Measurements from ENCODE around the gene CEP131.

CEP131 gene

DNA sequence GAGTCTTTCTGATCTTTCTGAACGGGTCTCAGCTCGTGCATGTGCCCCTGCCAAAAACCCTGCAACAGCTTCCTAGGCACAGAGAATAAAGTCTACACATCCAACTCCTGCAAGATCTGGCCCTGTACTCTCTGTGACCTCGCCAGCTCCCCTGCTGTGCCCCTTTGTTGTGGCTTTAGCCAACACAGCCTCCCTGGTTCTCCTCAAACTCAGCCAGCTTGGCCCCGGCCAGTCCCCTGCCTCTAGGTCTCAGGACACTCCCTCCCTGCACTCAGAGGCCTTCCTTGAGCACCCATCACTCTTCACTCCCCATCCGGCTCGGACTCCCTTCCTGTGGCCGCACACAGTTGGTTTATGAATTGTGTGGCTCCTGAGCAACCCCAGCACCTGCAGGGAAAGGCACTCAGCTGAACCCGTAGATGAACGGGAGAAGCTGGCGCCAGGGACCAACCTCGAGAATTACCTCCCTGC, 1.4 kb downstream of the CEP131 start:
- no peak for DNase-seq

DNA sequence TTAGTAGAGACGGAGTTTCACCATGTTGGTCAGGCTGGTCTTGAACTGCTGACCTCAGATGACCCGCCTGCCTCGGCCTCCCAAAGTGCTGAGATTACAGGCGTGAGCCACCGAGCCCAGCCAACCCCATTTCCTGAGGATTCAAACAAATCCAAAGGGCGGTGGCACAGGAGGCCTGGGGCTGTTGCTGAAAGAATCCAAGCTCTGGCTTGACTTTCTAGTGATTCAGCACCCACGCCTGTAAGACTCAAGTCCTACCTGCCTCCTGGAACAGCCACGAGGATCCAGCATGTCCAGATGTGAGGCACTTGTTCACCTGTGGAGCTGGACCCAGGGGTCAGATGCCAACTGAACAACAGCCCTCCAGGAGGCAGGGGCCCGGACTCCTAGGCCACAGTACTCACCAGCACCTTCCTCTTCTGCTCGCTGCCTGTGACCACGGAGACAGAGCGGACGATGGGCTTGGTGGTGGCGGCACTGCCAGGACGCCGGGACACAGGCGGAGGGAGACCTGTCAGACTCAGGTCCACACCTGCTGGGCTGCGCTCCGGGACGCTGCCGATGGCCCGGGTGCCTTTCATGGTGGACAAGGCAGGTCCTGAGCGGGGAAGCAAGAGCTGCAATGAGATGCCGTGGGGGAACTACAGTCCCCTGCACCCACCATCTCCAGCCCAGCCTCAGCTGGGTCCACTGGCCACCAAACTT, 3.1 kb downstream of the CEP131 start:
- DNase-seq, result no peak

DNA sequence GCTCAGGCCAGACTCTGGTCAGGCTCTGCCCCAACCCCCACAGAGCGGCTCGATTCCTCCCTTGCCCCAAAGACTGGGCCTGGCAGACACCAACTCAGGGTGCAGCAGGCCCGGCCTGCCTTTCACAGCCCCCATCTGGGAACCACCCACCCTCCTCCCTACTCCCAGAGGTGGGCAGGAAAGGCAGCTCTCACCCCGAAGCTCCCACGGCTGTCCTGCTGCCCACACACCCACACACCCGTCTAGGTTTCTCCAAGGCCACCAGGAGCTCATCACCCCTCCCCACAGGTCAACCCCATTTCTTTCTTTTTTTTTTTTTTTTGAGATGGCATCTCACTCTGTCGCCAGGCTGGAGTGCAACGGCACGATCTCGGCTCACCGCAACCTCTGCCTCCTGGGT, 3.8 kb downstream of the CEP131 start:
- DNase-seq, result no peak

DNA sequence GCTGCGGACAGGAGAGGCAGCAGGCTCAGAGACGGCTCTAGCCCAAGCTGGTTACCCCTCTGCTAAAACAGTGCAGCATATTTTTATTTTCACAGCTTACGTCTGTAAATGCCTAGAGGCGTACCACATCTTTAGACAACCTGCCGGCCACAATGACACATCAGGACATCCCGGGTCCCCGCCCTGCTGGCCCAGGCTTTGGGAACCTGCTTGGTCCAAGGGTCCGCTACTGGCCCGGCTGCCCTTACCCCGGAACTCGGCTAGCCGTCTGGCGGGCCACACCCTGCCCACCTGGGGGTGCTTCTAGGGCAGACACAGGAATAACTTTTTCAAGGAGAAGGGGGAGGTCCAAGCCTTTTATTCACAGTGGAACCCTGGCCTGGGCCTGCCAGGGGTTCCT, 4.3 kb downstream of the CEP131 start:
- no peak for DNase-seq

DNA sequence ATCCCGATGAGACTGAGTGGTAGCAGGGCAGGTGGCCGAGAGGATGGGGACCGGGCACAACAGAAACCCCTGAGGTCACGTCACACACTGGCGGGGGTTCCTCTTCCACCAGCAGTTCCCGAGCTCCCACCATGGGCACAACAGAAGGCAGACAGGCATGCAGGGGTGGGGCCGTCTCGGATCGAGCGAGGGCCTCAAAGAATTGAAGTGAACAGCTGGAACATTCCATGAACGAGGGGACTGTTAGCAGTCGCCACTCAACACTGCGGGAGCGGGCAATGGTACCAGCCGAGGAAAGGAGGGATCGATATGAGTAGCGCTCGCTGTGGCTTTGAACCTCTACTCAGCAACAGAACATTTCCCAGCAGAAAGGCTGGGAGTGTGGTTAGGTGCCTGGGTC, 5.3 kb downstream of the CEP131 start:
- DNase-seq, result no peak

DNA sequence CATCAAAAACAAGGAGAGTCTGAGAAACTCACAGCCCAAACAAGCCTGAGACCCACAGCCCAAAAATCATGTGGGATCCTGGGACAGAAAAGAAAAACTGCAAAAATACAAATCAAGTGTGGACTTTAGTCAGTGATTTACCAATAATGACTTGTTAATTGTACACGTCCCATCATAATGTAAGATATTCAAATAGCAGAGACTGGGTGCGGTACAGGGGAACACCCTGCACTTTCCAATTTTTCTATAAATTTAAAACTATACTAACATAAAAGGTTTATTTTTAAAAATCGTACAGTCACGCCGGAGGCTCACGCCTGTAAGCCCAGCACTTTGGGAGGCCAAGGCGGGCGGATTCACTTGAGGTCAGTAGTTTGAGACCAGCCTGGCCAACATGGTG, 8.8 kb downstream of the CEP131 start:
- no peak for DNase-seq

DNA sequence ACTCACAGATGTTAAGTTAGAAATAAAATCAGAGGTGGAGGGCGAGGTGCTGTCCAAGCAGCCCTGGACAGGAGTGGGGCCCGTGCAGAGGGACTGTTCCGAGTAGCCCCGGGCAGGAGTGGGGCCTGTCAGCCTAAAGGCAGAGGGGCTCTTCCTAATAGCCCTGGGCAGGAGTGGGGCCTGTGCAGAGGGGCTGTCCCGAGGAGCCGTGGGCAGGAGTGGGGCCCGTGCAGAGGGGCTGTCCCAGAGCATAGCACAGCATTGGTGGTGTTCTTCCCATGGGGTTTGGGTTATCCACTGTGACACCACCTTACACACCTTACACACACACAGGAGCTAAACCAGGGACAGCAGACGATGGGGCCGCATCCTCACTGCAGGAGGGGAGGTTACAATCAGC, 10.4 kb downstream of the CEP131 start:
- DNase-seq, result no peak

DNA sequence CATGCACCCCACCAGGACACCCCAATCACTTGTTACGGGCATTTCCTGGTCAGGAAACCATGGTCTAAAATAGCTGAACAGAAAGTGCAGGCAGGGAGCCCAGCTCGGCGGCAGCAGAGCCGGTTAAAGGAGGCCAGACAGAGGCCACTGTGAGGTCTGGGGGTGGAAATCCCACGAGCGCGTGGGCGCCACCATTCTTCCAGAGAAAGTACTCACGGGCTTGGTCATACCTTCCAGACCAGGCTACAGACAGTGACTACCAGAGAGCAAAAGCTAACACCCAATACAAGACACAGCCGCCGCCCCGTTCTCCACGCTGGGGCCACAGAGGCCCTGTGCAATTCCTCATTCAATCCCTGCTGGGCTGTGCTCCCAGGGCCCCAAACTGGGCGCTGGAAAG, 11.9 kb downstream of the CEP131 start:
- DNase-seq, result no peak

DNA sequence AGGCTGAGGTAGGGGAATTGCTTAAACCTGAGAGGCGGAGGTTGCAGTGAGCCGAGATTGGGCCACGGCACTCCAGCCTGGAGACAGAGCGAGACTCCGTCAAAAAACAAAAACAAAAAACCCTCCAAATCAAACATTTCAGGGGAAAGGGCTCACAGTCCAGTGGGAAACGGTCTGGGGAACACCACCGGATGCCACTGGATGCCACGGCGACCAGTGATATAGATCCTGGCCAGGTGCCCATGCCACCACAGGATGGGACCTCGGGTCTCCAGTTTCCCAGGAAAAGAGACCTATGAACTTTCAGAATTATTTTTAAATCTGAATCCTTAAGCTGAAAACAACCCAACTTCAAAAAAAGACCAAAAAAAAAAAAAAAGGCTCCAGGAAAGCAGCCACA, 12.3 kb downstream of the CEP131 start:
- DNase-seq, result no peak

DNA sequence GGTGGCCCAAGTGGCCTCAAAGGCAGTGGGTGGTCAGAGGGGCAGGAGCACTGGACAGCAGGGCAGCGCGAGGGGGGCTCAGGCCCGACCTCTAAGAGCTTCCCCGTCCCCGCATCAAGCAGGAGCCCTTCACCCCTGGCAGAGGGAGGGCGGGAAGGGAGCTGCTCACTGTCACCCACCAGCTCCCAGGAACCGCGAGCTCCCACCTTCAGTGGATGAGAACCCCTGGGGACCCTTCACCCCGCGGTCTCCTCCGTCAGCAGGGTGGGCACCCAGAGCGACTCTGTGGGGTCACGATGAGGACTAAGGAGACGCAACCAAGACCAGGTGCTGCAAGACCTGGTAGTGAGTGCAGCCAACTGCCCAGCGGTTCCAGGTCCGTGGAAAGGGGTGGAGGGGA, 13.6 kb downstream of the CEP131 start:
- DNase-seq, result no peak

DNA sequence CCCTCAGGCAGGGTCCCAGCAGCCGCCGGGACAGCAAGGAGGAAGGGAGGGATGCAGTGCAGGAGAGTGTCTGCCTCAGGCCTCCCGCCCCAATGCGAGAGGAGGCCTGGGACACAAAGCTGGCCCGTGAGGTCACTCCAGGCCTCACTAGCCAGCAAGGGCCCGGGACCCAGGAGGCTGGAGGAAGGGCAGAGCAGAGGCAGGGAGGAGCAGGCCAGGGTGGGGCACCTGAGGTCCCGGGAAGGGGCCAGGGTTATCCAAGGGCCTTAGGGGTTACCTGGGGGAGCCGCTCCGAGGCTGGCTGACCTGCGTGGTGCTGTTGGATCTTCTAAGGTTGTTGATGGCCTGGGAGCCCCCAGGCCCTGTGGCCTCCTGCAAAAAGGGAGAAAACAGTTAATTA, 14.1 kb downstream of the CEP131 start:
- DNase-seq, result no peak

DNA sequence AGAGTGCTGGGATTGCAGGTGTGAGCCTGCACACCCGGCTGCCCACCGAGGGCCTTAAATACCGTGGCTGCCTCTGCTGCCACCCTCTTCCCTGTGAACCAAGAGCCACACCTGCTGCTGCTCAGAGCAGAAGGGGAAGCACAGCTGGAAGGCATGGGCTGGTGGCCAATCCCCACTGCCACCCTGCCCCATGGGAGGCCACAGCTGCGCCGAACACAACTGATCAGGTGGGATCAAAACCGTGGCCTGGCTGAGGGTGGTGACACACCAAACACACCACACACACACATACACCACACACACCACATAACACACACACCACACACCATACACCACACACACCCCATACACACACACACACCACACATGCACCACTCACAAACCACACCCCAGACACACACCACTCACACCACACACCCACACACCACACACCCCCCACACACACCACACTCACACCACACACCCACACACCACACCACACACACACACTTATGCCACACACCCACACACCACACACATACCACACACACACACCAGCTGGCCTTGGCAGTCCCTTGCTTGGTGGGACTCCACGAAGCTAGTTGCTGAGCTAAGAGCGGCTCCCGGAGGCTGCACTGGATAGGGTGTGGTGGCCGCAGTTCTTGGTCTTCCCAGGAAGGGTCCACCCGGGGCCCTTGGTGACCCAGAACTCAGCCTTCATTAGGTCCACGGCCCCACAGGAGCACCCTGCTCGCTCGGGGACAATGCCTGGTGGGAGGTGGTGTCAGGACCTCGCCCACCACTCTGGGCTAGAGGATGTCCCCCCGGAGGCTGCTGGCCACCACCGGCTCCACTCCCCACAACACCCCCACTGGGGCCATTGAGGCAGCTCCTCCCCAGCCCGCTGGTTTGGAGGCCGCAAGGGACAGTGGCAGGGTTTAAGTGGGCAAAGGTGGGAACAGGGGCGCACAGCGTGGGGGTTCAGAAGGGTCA, 14.9 kb downstream of the CEP131 start:
- DNase-seq, result no peak

DNA sequence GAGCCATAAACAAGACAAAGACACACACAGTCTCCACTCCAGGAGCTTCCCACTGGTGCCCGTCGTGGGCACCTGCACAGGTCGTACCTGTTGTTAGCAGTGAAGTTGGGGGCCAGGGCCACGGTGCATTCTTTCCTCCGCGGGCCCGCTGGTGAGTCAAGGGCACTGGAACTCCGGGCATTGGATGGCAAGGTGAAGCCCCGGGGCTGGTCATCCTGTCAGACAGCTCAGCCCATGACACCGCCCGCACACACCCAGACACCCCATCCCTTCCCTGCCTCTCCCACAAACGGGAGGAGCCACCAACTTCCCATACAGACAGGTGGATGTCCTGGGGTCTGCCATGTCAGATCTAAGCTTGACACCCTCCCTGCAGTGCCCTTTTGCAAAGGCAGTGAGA, 16.1 kb downstream of the CEP131 start:
- DNase-seq, result no peak

DNA sequence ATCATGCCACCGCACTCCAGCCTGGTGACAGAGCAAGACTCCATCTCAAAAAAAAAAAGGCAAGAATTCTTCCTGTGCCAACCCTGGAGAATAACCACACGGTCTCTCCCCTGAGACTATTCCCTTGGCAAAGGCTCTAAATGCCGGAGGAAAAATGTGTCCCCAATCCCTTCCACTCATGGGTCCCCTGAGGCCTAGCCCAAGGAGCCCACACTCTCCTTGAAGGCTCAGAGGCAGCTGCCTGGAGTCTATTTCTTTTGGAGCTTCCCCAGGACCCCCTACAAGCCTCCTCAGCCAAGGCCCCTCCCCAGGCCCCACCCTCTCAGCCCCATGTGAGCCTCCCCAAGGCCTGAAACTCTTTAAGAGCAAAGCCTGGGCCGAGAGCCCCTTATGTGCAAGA, 16.6 kb downstream of the CEP131 start:
- no peak for DNase-seq

DNA sequence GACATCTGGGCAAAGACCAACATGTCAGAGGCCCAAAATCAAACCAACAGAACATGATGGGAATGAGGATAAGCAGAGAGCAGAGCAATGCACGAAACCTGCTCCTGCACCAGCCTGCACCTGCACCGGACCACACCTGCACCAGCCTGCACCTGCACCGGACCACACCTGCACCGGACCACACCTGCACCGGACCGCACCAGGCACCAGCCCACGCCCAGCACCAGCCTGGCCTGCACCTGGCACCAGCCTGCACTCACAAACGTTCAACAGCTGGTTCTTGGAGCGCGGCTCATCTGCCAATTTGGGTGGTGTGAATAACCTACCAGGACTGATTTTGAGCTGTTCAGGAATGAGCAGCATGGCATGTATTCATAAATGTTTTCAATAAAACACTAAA, 18.2 kb downstream of the CEP131 start:
- no peak for DNase-seq

DNA sequence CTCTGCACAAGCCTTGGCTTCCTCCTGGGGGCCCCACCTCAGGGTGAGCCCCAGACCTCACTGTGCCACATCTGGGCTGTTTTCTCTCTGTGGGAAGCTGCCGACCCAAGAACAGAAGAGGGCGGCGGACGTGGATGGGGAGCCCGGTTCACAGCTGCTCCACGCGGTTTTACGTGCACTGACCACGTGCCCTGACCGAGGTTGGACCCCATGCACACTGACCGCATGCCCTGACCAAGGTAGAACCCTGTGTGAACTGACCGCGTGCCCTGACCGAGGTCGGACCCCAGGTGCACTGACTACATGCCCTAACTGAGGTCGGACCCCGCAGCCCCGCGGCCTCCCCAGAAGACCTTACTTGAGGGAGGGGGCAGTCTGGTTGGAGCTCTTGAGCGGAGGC, 19.6 kb downstream of the CEP131 start:
- DNase-seq, result no peak

DNA sequence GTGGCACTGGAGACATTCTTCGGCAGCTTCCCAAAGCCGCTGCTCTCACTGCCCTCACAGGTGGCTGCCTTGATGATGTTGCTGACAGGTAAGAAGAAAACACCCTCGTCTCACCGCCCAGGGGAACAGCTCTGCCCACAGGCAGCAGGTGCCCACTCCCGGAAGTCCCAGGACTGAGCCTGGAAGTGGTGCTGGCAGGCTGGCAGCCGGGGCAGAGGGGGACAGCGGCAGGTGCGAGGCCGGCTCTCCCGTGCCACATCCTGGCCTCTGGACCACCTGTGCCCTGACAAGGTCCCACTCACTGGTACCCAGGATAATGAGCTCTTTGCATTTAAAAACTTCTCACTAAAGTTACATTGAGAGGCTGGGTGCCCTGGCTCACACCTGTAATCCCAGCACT, 20.4 kb downstream of the CEP131 start:
- DNase-seq, result no peak

DNA sequence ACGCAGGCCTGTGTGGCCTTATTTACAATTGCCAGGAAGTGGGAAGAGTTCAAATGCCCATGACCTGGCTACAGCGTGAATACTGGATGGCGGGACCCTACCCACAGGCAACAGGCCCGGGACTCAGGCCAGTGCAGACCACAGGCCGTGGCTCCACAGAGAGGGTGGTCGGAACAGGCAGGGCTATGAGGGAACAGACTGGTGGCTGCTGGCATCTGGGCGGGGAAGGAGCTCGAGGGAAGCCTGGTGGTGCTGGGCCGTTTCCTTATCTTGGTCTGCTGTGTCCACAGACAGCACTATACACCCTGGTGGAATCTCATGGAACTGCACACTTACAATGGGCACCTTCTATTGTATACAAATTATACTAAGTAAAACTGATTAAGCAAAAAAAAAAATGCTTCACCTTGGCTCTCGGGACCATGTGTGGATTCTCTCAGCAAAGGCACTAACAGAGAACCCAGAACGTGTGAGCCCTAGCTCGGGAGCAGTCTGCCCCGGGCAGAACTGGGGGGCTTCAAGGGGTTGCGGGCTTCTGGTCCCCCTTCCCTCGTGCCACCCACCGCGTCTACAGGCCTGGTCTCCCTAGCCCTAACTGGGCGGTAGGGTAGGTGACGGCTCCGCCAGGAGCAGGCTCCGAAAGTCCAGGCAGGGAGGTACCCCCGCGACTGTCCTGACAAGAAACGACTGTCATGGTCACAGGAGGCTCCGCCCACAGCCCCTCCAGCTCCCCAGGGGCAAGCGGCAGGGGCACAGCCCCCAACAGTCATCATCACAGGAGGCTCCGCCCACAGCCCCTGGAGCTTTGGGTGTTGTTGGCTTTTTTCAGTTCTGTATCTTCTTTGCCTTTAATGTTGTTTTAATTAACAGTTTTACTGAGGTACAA, 21.8 kb downstream of the CEP131 start:
- no peak for DNase-seq

DNA sequence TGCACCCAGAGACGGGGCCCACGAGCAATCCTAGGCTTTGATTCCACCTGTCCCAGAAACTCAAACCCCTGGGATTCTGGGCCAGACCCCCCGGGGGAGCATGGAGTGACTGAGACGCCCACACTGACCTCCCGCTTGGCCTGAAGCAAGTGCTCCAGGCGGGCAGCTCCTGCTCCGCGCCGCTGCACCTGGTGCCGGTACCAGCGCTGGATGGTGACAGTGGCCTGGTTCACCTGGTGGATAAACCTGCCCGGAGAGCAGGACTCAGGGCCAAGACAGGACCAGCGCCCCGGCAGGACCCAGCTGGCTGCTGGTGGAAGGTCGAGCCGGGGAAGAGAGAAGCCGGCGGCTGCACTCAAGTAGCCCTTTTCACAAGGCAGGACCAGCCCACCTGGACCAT, 22.6 kb downstream of the CEP131 start:
- no peak for DNase-seq

DNA sequence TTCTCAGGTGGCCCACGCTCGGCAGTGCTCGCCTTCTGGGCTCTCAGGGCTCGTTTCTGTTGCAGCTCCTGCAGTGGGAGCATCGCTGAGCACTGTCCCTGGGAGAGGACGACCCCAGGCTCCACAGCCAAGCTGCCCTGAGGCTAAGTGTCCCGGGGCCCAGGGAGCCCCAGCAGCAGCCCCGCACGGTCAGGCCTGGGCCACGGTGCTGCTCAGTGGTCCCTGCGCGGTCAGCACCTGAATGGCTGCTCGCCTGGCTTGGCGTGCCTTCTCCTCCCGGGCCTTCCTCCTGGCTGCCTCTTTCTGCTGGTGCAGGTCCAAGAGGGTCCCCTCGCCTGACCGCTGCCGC, 23.3 kb downstream of the CEP131 start:
- no peak for DNase-seq

DNA sequence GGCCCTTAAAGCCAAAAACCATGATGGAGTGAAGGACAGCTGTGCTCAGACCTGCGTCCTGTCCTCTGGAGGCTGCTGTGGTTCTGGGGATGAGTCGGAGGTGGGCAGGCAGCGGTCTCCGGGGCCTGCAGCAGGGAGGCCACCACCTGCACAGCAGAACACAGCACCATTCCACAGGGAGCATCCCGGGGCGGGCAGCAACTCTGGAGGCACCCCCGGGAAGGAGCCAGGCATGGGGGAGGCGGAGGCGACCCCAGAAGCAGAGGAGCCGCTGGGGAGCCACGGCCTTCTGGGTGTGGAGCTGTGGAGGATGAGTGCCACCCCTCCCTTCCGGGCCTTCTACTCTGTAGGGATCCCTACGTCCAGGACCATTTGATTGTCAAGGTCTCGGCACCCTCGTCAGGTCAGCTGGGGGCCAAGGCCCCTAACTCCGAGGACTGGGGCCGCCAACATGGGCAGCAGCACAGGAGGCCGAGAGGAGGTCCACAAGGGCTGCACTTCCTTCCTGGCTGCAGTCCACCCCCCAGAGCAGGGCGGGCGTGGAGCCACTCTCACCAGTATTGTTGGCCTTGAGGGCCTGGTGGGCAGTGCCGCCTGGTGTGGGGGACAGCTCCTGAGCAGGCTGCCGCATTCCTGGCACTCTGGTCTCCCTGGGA, 23.8 kb downstream of the CEP131 start:
- no peak for DNase-seq

DNA sequence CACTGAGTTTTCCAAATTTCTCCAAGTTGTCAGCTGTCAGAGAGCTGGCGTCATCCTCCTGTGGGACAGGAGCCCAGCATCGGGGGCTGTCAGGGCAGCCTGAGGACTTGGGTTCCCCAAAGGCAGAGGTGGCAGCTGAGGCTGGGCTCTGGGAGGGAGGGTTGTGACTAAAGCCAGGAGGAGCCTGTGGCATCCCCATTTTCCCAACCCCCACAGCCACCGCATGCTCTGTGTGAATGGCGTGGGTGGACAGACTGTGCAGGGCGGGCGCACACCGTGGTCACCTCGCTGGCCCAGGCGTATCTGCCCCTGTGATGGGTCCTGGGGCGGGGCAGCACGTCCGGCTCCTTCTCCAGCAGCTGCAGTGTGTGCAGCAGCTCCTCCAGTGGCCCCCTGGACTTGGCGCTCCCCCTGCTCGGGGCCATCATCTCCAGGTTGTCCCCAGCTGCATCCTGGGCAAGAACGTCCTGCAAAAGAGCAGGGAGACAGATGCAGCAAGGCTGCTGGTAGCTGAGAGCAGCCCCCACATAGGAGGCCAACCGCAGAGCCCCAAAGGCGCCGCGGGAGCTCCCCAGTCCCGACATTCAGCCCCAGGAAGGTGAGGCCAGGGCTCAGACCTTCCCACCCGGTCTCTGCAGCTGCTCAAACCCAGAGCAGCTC, 24.8 kb downstream of the CEP131 start:
- DNase-seq, result no peak

All from NCI-H526 treated with DMSO at 0.1 percent for 48 hours (cell line).